ENCODE data around the gene RFX2. TPM values are rescaled to one million over a fixed set of nuclear protein-coding genes. Genes with fewer than 3 reads are reported as not detected.
"Not testable (repeated sequence)": the region's sequence is repeated elsewhere in the genome, so short reads cannot be mapped to it uniquely, and the experiment has no call there.

RFX2 gene
- total RNA-seq, 2 experiments from 2014 or later, result 4.7 to 6.0 TPM

GRCh38 chr19:5964816-5965565 lies 145.3 kb downstream of the RFX2 start:
- Mint-ChIP-seq H3K4me1 (ENCODE audit: low read depth) (peaks cover 94% of the 10 kb centered on the region), H3K27me3 (ENCODE audit: low read depth) (no peaks in the 10 kb centered on the region), H3K36me3 (ENCODE audit: low read depth) (peaks cover 12% of the 10 kb centered on the region), H3K9me3 (no peaks in the 10 kb centered on the region), H3K27ac (peak overlapping the region; percentile 15), H3K4me3 (no peak overlapping the region)
- DNase-seq, result no peak
- CTCF ChIA-PET, result interaction anchor here (1.1 to 3.9 kb wide), 2 partner anchors 14 to 160 kb away, joined by 3 to 48 read pairs; partner anchors contain the start of gene NRTN
- intact Hi-C loops (cut with micrococcal nuclease), result no loop called here

- intact Hi-C loops (cut with micrococcal nuclease), result loop anchor here (2.0 kb wide), 1 partner anchor 15 kb away; no protein-coding TSS in a partner anchor
- peaks cover 97% of the 10 kb centered on the region for H3K4me1 Mint-ChIP-seq (ENCODE audit: low read depth)
- H3K27ac Mint-ChIP-seq, result peak overlapping the region; percentile 90
- DNase-seq, result no peak
- no peaks in the 10 kb centered on the region for H3K9me3 Mint-ChIP-seq
- H3K27me3 Mint-ChIP-seq (ENCODE audit: low read depth), result no peaks in the 10 kb centered on the region
- CTCF ChIA-PET, result interaction anchor here (0.8 to 1.1 kb wide), 2 partner anchors 59 to 159 kb away, joined by 3 read pairs; partner anchors contain the start of gene NRTN
- H3K36me3 Mint-ChIP-seq (ENCODE audit: low read depth), result peaks cover 12% of the 10 kb centered on the region
- no peak overlapping the region for H3K4me3 Mint-ChIP-seq
Measured at GRCh38 chr19:5963855-5964254, 146.4 kb downstream of the RFX2 start.

GRCh38 chr19:5963259-5963658 lies 147.0 kb downstream of the RFX2 start:
- H3K27me3 Mint-ChIP-seq (ENCODE audit: low read depth); H3K9me3 Mint-ChIP-seq; DNase-seq; CTCF ChIA-PET; H3K4me3 Mint-ChIP-seq: not testable (repeated sequence)
- intact Hi-C loops (cut with micrococcal nuclease), result loop anchor here (2.0 kb wide), 1 partner anchor 14 kb away; no protein-coding TSS in a partner anchor
- Mint-ChIP-seq H3K27ac (peak overlapping the region; percentile 90), H3K36me3 (ENCODE audit: low read depth) (peaks cover 12% of the 10 kb centered on the region), H3K4me1 (ENCODE audit: low read depth) (peaks cover 94% of the 10 kb centered on the region)

GRCh38 chr19:5961969-5962945 lies 148.0 kb downstream of the RFX2 start:
- Mint-ChIP-seq H3K27me3 (ENCODE audit: low read depth) (no peaks in the 10 kb centered on the region), H3K4me3 (peak overlapping the region; percentile 19), H3K9me3 (no peaks in the 10 kb centered on the region), H3K4me1 (ENCODE audit: low read depth) (peaks cover 92% of the 10 kb centered on the region), H3K36me3 (ENCODE audit: low read depth) (peaks cover 14% of the 10 kb centered on the region), H3K27ac (peak overlapping the region; percentile 90)
- CTCF ChIA-PET, result interaction anchor here (0.6 to 1.5 kb wide), 5 partner anchors 10 to 158 kb away, joined by 3 to 5 read pairs (median 4); partner anchors contain the start of gene NRTN
- intact Hi-C loops (cut with micrococcal nuclease), result loop anchor here (1.0 to 2.0 kb wide), 2 partner anchors 9 to 13 kb away; no protein-coding TSS in a partner anchor
- peak; percentile 84 for DNase-seq

GRCh38 chr19:5961641-5961968 lies 148.7 kb downstream of the RFX2 start:
- intact Hi-C loops (cut with micrococcal nuclease); H3K4me3 Mint-ChIP-seq; H3K9me3 Mint-ChIP-seq; H3K27me3 Mint-ChIP-seq (ENCODE audit: low read depth); DNase-seq: not testable (repeated sequence)
- Mint-ChIP-seq H3K27ac (peak overlapping the region; percentile 90), H3K4me1 (ENCODE audit: low read depth) (peaks cover 92% of the 10 kb centered on the region), H3K36me3 (ENCODE audit: low read depth) (peaks cover 13% of the 10 kb centered on the region)
- CTCF ChIA-PET, result interaction anchor here (0.7 to 1.5 kb wide), 4 partner anchors 11 to 157 kb away, joined by 3 to 5 read pairs (median 4); partner anchors contain the start of gene NRTN

- intact Hi-C loops (cut with micrococcal nuclease), result no loop called here
- no peaks in the 10 kb centered on the region for H3K9me3 Mint-ChIP-seq
- H3K36me3 Mint-ChIP-seq (ENCODE audit: low read depth), result peaks cover 11% of the 10 kb centered on the region
- CTCF ChIA-PET, result interaction anchor here (0.7 kb wide), 1 partner anchor 8 kb away, joined by 6 read pairs; no protein-coding TSS in a partner anchor
- peak overlapping the region; percentile 47 for H3K27ac Mint-ChIP-seq
- no peak overlapping the region for H3K4me3 Mint-ChIP-seq
- peaks cover 92% of the 10 kb centered on the region for H3K4me1 Mint-ChIP-seq (ENCODE audit: low read depth)
- DNase-seq, result no peak
- H3K27me3 Mint-ChIP-seq (ENCODE audit: low read depth), result no peaks in the 10 kb centered on the region
Measured at GRCh38 chr19:5960005-5961001, 150.0 kb downstream of the RFX2 start.

GRCh38 chr19:5959260-5960004 lies 150.9 kb downstream of the RFX2 start:
- no peak for DNase-seq
- intact Hi-C loops (cut with micrococcal nuclease), result no loop called here
- CTCF ChIA-PET, result interaction anchor here (0.7 kb wide), 1 partner anchor 9 kb away, joined by 6 read pairs; no protein-coding TSS in a partner anchor
- H3K27ac Mint-ChIP-seq, result no peak overlapping the region
- no peak overlapping the region for H3K4me3 Mint-ChIP-seq
- H3K27me3 Mint-ChIP-seq (ENCODE audit: low read depth), result no peaks in the 10 kb centered on the region
- H3K36me3 Mint-ChIP-seq (ENCODE audit: low read depth), result peaks cover 12% of the 10 kb centered on the region
- peaks cover 92% of the 10 kb centered on the region for H3K4me1 Mint-ChIP-seq (ENCODE audit: low read depth)
- no peaks in the 10 kb centered on the region for H3K9me3 Mint-ChIP-seq

- Mint-ChIP-seq H3K27me3 (ENCODE audit: low read depth) (no peaks in the 10 kb centered on the region), H3K27ac (no peak overlapping the region), H3K4me3 (no peak overlapping the region), H3K4me1 (ENCODE audit: low read depth) (peaks cover 92% of the 10 kb centered on the region), H3K9me3 (no peaks in the 10 kb centered on the region), H3K36me3 (ENCODE audit: low read depth) (peaks cover 10% of the 10 kb centered on the region)
- no peak for DNase-seq
- intact Hi-C loops (cut with micrococcal nuclease), result no loop called here
- CTCF ChIA-PET, result no interaction called here
Measured at GRCh38 chr19:5958851-5959122, 151.5 kb downstream of the RFX2 start.

- Mint-ChIP-seq H3K27me3 (ENCODE audit: low read depth) (no peaks in the 10 kb centered on the region), H3K4me3 (no peak overlapping the region), H3K4me1 (ENCODE audit: low read depth) (peaks cover 92% of the 10 kb centered on the region), H3K27ac (no peak overlapping the region), H3K9me3 (no peaks in the 10 kb centered on the region), H3K36me3 (ENCODE audit: low read depth) (peaks cover 8% of the 10 kb centered on the region)
- CTCF ChIA-PET, result interaction anchor here (0.6 to 1.0 kb wide), 3 partner anchors 10 to 1172 kb away, joined by 3 read pairs; no protein-coding TSS in a partner anchor
- DNase-seq, result no peak
- intact Hi-C loops (cut with micrococcal nuclease), result no loop called here
Measured at GRCh38 chr19:5958074-5958850, 152.0 kb downstream of the RFX2 start.

- intact Hi-C loops (cut with micrococcal nuclease), result no loop called here
Measured at GRCh38 chr19:5957170-5957569, 153.1 kb downstream of the RFX2 start.

More at GRCh38 chr19:5957170-5957569, 153.1 kb downstream of the RFX2 start:
- Mint-ChIP-seq H3K36me3 (ENCODE audit: low read depth) (peaks cover 15% of the 10 kb centered on the region), H3K9me3 (no peaks in the 10 kb centered on the region), H3K27ac (no peak overlapping the region), H3K4me3 (no peak overlapping the region), H3K27me3 (ENCODE audit: low read depth) (no peaks in the 10 kb centered on the region), H3K4me1 (ENCODE audit: low read depth) (peaks cover 92% of the 10 kb centered on the region)
- no peak for DNase-seq
- CTCF ChIA-PET, result interaction anchor here (0.8 to 2.3 kb wide), 3 partner anchors 10 to 11 kb away, joined by 3 to 14 read pairs (median 3); no protein-coding TSS in a partner anchor
